NCI-H1930 (cell line): ENCODE results near the gene CDC25B.
"Not testable (repeated sequence)": the region's sequence is repeated elsewhere in the genome, so short reads cannot be mapped to it uniquely, and the experiment has no call there.

Experiments
- DNase-seq, 2 experiments: peaks; one replicate each; lab custom pipeline; 2025; lab: John Stamatoyannopoulos, UW

The CDC25B gene

GRCh38 chr20:3829891-3830290, 33.8 kb downstream of the CDC25B start:
- not testable (repeated sequence) for DNase-seq

- no peak for DNase-seq
Observed at GRCh38 chr20:3836132-3836531, 40.0 kb downstream of the CDC25B start.

GRCh38 chr20:3839328-3839727, 43.2 kb downstream of the CDC25B start:
- DNase-seq = no peak

GRCh38 chr20:3840201-3840600, 44.1 kb downstream of the CDC25B start:
- not testable (repeated sequence) for DNase-seq

- no peak for DNase-seq
Observed at GRCh38 chr20:3842348-3842930, 46.3 kb downstream of the CDC25B start.

GRCh38 chr20:3843490-3843889, 47.4 kb downstream of the CDC25B start:
- DNase-seq = no peak

GRCh38 chr20:3843990-3844619, 48.0 kb downstream of the CDC25B start:
- not testable (repeated sequence) for DNase-seq

- no peak for DNase-seq
Observed at GRCh38 chr20:3846378-3846739, 50.2 kb downstream of the CDC25B start.

GRCh38 chr20:3846740-3847428, 50.8 kb downstream of the CDC25B start, which contains the start of gene MAVS:
Gene MAVS (plus strand): TSS chr20:3846834. CDS start chr20:3854625, 7,791 bp downstream.
- peak; percentile 69 to 82 for DNase-seq

GRCh38 chr20:3847429-3847940, 51.4 kb downstream of the CDC25B start:
- no peak for DNase-seq

- DNase-seq = no peak
Observed at GRCh38 chr20:3848565-3848964, 52.5 kb downstream of the CDC25B start.

GRCh38 chr20:3854462-3854871, 58.4 kb downstream of the CDC25B start:
- no peak for DNase-seq
